ENCODE results near the gene STK4.
A peak's percentile ranks its signal among the peaks of the same experiment; 100 is the strongest.

Gene STK4

GRCh38 chr20:45088247-45088646, 121.9 kb downstream of the STK4 start:
- no peak for DNase-seq

GRCh38 chr20:45090481-45090880, 124.2 kb downstream of the STK4 start:
- no peak for DNase-seq

GRCh38 chr20:45091366-45091765, 125.1 kb downstream of the STK4 start:
- DNase-seq, result no peak

- no peak for DNase-seq
These were observed 126.6 kb downstream of the STK4 start for GRCh38 chr20:45092898-45093297.

GRCh38 chr20:45094201-45094600, 127.9 kb downstream of the STK4 start:
- no peak for DNase-seq

GRCh38 chr20:45094864-45095574, 128.7 kb downstream of the STK4 start:
- DNase-seq, result no peak

- peak in 4 of 5 experiments; percentile 22 to 66 (median 26) for DNase-seq
These were observed 129.5 kb downstream of the STK4 start for GRCh38 chr20:45095805-45096238.

GRCh38 chr20:45096781-45097180, 130.5 kb downstream of the STK4 start:
- DNase-seq, result no peak

- peak in 3 of 5 experiments; percentile 9 to 82 (median 11) for DNase-seq
These were observed 131.3 kb downstream of the STK4 start for GRCh38 chr20:45097485-45098102.

GRCh38 chr20:45098103-45098773, 131.9 kb downstream of the STK4 start:
- peak in 1 of 5 experiments; percentile 71 for DNase-seq

- DNase-seq, result no peak
These were observed 134.4 kb downstream of the STK4 start, which contains the start of gene KCNS1 for GRCh38 chr20:45100563-45101245. TSS of gene KCNS1 (minus strand) at chr20:45101127. CDS start at chr20:45099236, 1,891 bp downstream.

GRCh38 chr20:45101333-45101850, 135.1 kb downstream of the STK4 start:
- DNase-seq, result no peak

- DNase-seq, result no peak
These were observed 136.8 kb downstream of the STK4 start for GRCh38 chr20:45103072-45103471.

GRCh38 chr20:45104786-45105185, 138.5 kb downstream of the STK4 start:
- DNase-seq, result no peak

- DNase-seq, result no peak
These were observed 139.0 kb downstream of the STK4 start for GRCh38 chr20:45105317-45105716.

- DNase-seq, result no peak
These were observed 143.3 kb downstream of the STK4 start for GRCh38 chr20:45109634-45110033.

GRCh38 chr20:45110301-45110700, 144.0 kb downstream of the STK4 start:
- no peak for DNase-seq

GRCh38 chr20:45111285-45111684, 145.0 kb downstream of the STK4 start:
- DNase-seq, result no peak

GRCh38 chr20:45111799-45112471, 145.6 kb downstream of the STK4 start:
- DNase-seq, result peak in 1 of 5 experiments; percentile 57

- DNase-seq, result no peak
These were observed 146.4 kb downstream of the STK4 start for GRCh38 chr20:45112754-45113153.

- no peak for DNase-seq
These were observed 147.6 kb downstream of the STK4 start for GRCh38 chr20:45113865-45114264.

Data from T-helper 2 cell (primary cell).